HEK293 (cell line): ENCODE results near the gene LHFPL3.

ENCODE experiments used
- CTCF ChIA-PET: fragments of 350-600 bp; formaldehyde crosslinking; extraction: SDS; loops from one replicate; lab custom pipeline; 2021; ENCODE audit warnings: antibody characterized with exemption; lab: Yijun Ruan, JAX
- POLR2A ChIA-PET: fragments of 300-600 bp; formaldehyde crosslinking; extraction: SDS; loops from one replicate; lab custom pipeline; 2020; ENCODE audit warnings: antibody characterized with exemption, inconsistent platforms; lab: Yijun Ruan, JAX
- H3K27ac ChIP-seq: fragments of 200-500 bp; sonication (Bioruptor generic); 2 replicates; pipeline ENCODE4 v1.5.1; 2014; ENCODE audit warnings: low read depth, low read length, control low read depth, inconsistent platforms; ENCODE audit errors: extremely low read depth
- H3K36me3 ChIP-seq, 2 experiments: fragments of 200-500 bp in 1 of 2; sonication (Bioruptor generic) in 1 of 2; 1 replicate in 1 of 2; 2 replicates in 1 of 2; pipeline ENCODE4 v1.5.1; 2014 to 2017; ENCODE audit warnings: inconsistent platforms in 2 of 2, low read length in 2 of 2; ENCODE audit not compliant: control insufficient read depth in 2 of 2, insufficient read depth in 1 of 2
- H3K4me1 ChIP-seq: fragments of 200-500 bp; sonication (Bioruptor generic); 2 replicates; pipeline ENCODE4 v1.5.1; 2014; ENCODE audit warnings: mild to moderate bottlenecking, low read length, inconsistent platforms; ENCODE audit not compliant: control insufficient read depth, insufficient read depth
- H3K4me3 ChIP-seq: 2 replicates; pipeline ENCODE4 v1.5.1; 2011; ENCODE audit warnings: low read depth, mild to moderate bottlenecking, control low read depth, low read length, moderate library complexity
- H3K9me3 ChIP-seq: fragments of 200-500 bp; sonication (Bioruptor generic); 2 replicates; pipeline ENCODE4 v1.5.1; 2014; ENCODE audit warnings: low read depth, low read length, inconsistent platforms; ENCODE audit not compliant: control insufficient read depth, insufficient read depth
- BCL11A ChIP-seq: fragments of 450-650 bp; formaldehyde crosslinking; IDR thresholded peaks from 2 replicates; pipeline ENCODE4 v1.5.1; 2016; ENCODE audit warnings: low read depth, missing biosample characterization, missing genetic modification characterization
- GLIS2 ChIP-seq: fragments of 450-650 bp; formaldehyde crosslinking; IDR thresholded peaks from 2 replicates; pipeline ENCODE4 v1.5.1; 2016; ENCODE audit warnings: missing biosample characterization, missing genetic modification characterization
- KLF1 ChIP-seq: fragments of 450-650 bp; formaldehyde crosslinking; IDR thresholded peaks from 2 replicates; pipeline ENCODE4 v1.5.1; 2016; ENCODE audit warnings: missing biosample characterization, missing genetic modification characterization
- KLF10 ChIP-seq: fragments of 450-650 bp; IDR thresholded peaks from 2 replicates; pipeline ENCODE4 v1.5.1; 2018; ENCODE audit warnings: missing biosample characterization, mild to moderate bottlenecking, missing genetic modification characterization
- PATZ1 ChIP-seq: fragments of 450-650 bp; formaldehyde crosslinking; IDR thresholded peaks from 2 replicates; pipeline ENCODE4 v1.5.1; 2016; ENCODE audit warnings: missing biosample characterization, missing genetic modification characterization
- PRDM6 ChIP-seq: fragments of 450-650 bp; formaldehyde crosslinking; IDR thresholded peaks from 2 replicates; pipeline ENCODE4 v1.5.1; 2017; ENCODE audit warnings: missing biosample characterization, missing genetic modification characterization
- RBAK ChIP-seq: fragments of 450-650 bp; formaldehyde crosslinking; IDR thresholded peaks from 2 replicates; pipeline ENCODE4 v1.5.1; 2016; ENCODE audit warnings: missing biosample characterization, missing genetic modification characterization
- REST ChIP-seq: fragments of 450-650 bp; formaldehyde crosslinking; IDR thresholded peaks from 2 replicates; pipeline ENCODE4 v1.5.1; 2016; ENCODE audit warnings: missing biosample characterization, missing genetic modification characterization
- SP3 ChIP-seq: fragments of 450-650 bp; formaldehyde crosslinking; IDR thresholded peaks from 2 replicates; pipeline ENCODE4 v1.5.1; 2016; ENCODE audit warnings: missing biosample characterization, missing genetic modification characterization
- SP7 ChIP-seq: fragments of 450-650 bp; formaldehyde crosslinking; IDR thresholded peaks from 2 replicates; pipeline ENCODE4 v1.5.1; 2016; ENCODE audit warnings: missing biosample characterization, missing genetic modification characterization
- YY1 ChIP-seq: fragments of 450-650 bp; formaldehyde crosslinking; IDR thresholded peaks from 2 replicates; pipeline ENCODE4 v1.5.1; 2018; ENCODE audit warnings: missing biosample characterization, missing genetic modification characterization
- ZBTB10 ChIP-seq: fragments of 450-650 bp; formaldehyde crosslinking; IDR thresholded peaks from 2 replicates; pipeline ENCODE4 v1.5.1; 2016; ENCODE audit warnings: missing biosample characterization, missing genetic modification characterization
- ZBTB7A ChIP-seq: fragments of 450-650 bp; formaldehyde crosslinking; IDR thresholded peaks from 2 replicates; pipeline ENCODE4 v1.5.1; 2016; ENCODE audit warnings: low read depth, missing biosample characterization, missing genetic modification characterization
- ZBTB8A ChIP-seq: fragments of 450-650 bp; formaldehyde crosslinking; IDR thresholded peaks from 2 replicates; pipeline ENCODE4 v1.5.1; 2016; ENCODE audit warnings: missing biosample characterization, missing genetic modification characterization
- ZEB2 ChIP-seq: fragments of 450-650 bp; formaldehyde crosslinking; IDR thresholded peaks from 2 replicates; pipeline ENCODE4 v1.5.1; 2016; ENCODE audit warnings: missing biosample characterization, missing genetic modification characterization
- ZNF10 ChIP-seq: fragments of 450-650 bp; formaldehyde crosslinking; IDR thresholded peaks from 2 replicates; pipeline ENCODE4 v1.5.1; 2017; ENCODE audit warnings: missing biosample characterization, missing genetic modification characterization
- ZNF112 ChIP-seq: fragments of 450-650 bp; formaldehyde crosslinking; IDR thresholded peaks from 2 replicates; pipeline ENCODE4 v1.5.0; 2017; ENCODE audit warnings: missing biosample characterization, missing genetic modification characterization
- ZNF24 ChIP-seq: fragments of 450-650 bp; formaldehyde crosslinking; IDR thresholded peaks from 2 replicates; pipeline ENCODE4 v1.5.1; 2016; ENCODE audit warnings: missing biosample characterization, missing genetic modification characterization
- ZNF280C ChIP-seq: fragments of 450-650 bp; formaldehyde crosslinking; IDR thresholded peaks from 2 replicates; pipeline ENCODE4 v1.5.1; 2016; ENCODE audit warnings: missing biosample characterization, missing genetic modification characterization
- ZNF350 ChIP-seq: fragments of 450-650 bp; formaldehyde crosslinking; IDR thresholded peaks from 2 replicates; pipeline ENCODE4 v1.5.0; 2017; ENCODE audit warnings: missing biosample characterization, mild to moderate bottlenecking, missing genetic modification characterization
- ZNF530 ChIP-seq: fragments of 450-650 bp; formaldehyde crosslinking; IDR thresholded peaks from 2 replicates; pipeline ENCODE4 v1.5.1; 2016; ENCODE audit warnings: low read depth, missing biosample characterization, missing genetic modification characterization
- ZNF560 ChIP-seq: fragments of 450-650 bp; formaldehyde crosslinking; IDR thresholded peaks from 2 replicates; pipeline ENCODE4 v1.5.1; 2017; ENCODE audit warnings: missing biosample characterization, missing genetic modification characterization, borderline replicate concordance
- ZNF830 ChIP-seq: fragments of 450-650 bp; IDR thresholded peaks from 2 replicates; pipeline ENCODE4 v1.5.0; 2018; ENCODE audit warnings: missing biosample characterization, missing genetic modification characterization, low read depth, mild to moderate bottlenecking, moderate library complexity

Gene LHFPL3

GRCh38 chr7:104627516-104627915, 299.1 kb downstream of the LHFPL3 start:
- POLR2A ChIA-PET = no interaction called here
- CTCF ChIA-PET = no interaction called here
- no peak overlapping the region for H3K27ac ChIP-seq
- no peaks in the 10 kb centered on the region for H3K4me1 ChIP-seq
- H3K36me3 ChIP-seq = no peaks in the 10 kb centered on the region
- TF ChIP-seq KLF10 = no peak
- no peak for TF ChIP-seq ZNF530 (tag by site-specific recombination)
- TF ChIP-seq REST (tag by site-specific recombination) = peak; percentile 94
- no peak overlapping the region for H3K4me3 ChIP-seq
- no peaks in the 10 kb centered on the region for H3K9me3 ChIP-seq

- no peaks in the 10 kb centered on the region for H3K4me1 ChIP-seq
- TF ChIP-seq PATZ1 (tag by site-specific recombination) (no peak), SP7 (tag by site-specific recombination) (no peak), GLIS2 (tag by site-specific recombination) (no peak), ZNF350 (no peak), ZNF112 (no peak), SP3 (no peak), ZNF24 (tag by site-specific recombination) (no peak), ZNF280C (tag by site-specific recombination) (no peak), PRDM6 (no peak), ZNF830 (tag by site-specific recombination) (no peak), ZEB2 (tag by site-specific recombination) (no peak), ZBTB8A (tag by site-specific recombination) (no peak), ZBTB10 (tag by site-specific recombination) (no peak), KLF1 (tag by site-specific recombination) (no peak), BCL11A (no peak), YY1 (no peak), ZNF10 (tag by site-specific recombination) (no peak), ZNF560 (tag by site-specific recombination) (no peak), RBAK (tag by site-specific recombination) (no peak), ZBTB7A (tag by site-specific recombination) (no peak)
- TF ChIP-seq, all 188 proteins: peak for 0
- Histone ChIP-seq H3K9me3 (no peaks in the 10 kb centered on the region), H3K36me3 (no peaks in the 10 kb centered on the region), H3K4me3 (no peak overlapping the region), H3K27ac (no peak overlapping the region)
- POLR2A ChIA-PET = no interaction called here
- CTCF ChIA-PET = no interaction called here
Observed at GRCh38 chr7:104628017-104628416, 299.6 kb downstream of the LHFPL3 start.
